ENCODE measurements around the gene CACNA2D1.

The CACNA2D1 gene

DNA sequence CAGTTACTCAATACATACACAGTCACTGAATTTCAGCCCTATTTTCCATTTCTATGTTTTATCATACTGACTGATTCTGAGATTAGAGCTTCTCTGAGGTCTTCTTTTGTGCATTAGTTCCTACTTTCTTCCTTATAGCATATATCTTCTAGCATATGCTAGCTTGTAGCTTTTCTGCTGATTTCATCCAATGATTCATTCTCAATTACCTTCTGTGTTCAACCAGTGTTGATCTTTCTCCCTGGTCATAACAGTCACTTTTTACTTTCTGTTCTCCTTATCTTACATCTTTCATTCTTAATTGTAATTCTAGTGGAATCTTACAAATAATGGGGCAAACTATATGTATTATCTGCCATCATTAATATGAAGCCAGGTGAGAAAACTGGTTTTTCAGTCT lies 514.2 kb downstream of the CACNA2D1 start:
- DNase-seq, result no peak

- no peak for DNase-seq
Measured at GRCh38 chr7:81926154-81926553, 517.4 kb downstream of the CACNA2D1 start.

- no peak for DNase-seq
Measured at GRCh38 chr7:81925530-81925929, 518.0 kb downstream of the CACNA2D1 start.

GRCh38 chr7:81924494-81924893 lies 519.1 kb downstream of the CACNA2D1 start:
- no peak for DNase-seq

DNA sequence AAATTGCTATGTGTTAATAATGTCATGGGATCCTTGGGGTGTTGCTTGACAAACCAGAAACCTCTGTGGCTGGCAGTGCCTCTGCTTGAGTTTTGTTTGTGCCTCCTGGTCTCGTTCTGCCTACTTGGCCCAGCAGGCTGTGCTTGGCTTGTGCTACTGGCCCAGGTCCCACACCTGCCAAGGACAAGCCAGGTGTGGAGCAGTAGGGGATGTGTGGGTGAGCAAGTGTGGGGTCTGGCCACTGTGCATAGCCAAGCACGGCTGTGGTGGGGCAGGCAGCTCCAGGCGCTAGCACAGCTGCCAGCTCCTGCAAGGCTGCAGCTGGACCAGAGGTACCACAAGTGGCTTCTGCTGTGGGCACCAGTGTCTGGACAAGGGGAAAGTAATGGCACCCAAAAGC lies 524.1 kb downstream of the CACNA2D1 start:
- no peak for DNase-seq

GRCh38 chr7:81908220-81908619 lies 535.4 kb downstream of the CACNA2D1 start:
- DNase-seq, result no peak

GRCh38 chr7:81903115-81903514 lies 540.5 kb downstream of the CACNA2D1 start:
- no peak for DNase-seq

- no peak for DNase-seq
Measured at GRCh38 chr7:81902536-81902935, 541.0 kb downstream of the CACNA2D1 start.
